ENCODE results near the gene GPATCH2.

DNA sequence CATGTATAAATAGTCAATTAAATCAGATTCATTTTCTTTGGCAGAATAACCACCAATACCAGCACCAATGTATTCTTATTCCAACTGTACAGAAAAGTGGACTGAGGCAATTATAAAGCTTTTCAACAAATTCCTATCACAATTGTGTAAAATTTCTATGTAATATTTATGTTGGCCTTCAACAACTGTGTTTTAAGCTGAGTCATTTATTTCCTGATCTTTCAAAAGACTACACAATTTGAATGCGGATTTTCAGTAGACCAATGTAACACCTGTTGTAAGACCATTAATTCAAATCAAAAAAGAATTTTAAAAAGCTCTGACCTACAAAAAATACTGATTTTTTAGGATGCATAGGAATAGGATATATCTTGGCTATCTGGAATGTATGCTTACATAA is 25.5 kb downstream of the GPATCH2 start:
- TF ChIP-seq, protein P1, sequence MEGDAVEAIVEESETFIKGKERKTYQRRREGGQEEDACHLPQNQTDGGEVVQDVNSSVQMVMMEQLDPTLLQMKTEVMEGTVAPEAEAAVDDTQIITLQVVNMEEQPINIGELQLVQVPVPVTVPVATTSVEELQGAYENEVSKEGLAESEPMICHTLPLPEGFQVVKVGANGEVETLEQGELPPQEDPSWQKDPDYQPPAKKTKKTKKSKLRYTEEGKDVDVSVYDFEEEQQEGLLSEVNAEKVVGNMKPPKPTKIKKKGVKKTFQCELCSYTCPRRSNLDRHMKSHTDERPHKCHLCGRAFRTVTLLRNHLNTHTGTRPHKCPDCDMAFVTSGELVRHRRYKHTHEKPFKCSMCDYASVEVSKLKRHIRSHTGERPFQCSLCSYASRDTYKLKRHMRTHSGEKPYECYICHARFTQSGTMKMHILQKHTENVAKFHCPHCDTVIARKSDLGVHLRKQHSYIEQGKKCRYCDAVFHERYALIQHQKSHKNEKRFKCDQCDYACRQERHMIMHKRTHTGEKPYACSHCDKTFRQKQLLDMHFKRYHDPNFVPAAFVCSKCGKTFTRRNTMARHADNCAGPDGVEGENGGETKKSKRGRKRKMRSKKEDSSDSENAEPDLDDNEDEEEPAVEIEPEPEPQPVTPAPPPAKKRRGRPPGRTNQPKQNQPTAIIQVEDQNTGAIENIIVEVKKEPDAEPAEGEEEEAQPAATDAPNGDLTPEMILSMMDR (conservative IDR thresholded peaks at IDR 0.05 in 1 of 2, IDR thresholded peaks at IDR 0.05 in 1 of 2; ENCODE audit: extremely low read depth in 1 of 2, insufficient read depth in 1 of 2, low read depth in 1 of 2, low read length in 2 of 2), result no peak
- no peak for TF ChIP-seq EZH2 (IDR thresholded peaks at IDR 0.05; ENCODE audit: borderline replicate concordance, low read length)

All from mammary epithelial cell (primary cell).